ENCODE data around the gene PFDN6.

DNA sequence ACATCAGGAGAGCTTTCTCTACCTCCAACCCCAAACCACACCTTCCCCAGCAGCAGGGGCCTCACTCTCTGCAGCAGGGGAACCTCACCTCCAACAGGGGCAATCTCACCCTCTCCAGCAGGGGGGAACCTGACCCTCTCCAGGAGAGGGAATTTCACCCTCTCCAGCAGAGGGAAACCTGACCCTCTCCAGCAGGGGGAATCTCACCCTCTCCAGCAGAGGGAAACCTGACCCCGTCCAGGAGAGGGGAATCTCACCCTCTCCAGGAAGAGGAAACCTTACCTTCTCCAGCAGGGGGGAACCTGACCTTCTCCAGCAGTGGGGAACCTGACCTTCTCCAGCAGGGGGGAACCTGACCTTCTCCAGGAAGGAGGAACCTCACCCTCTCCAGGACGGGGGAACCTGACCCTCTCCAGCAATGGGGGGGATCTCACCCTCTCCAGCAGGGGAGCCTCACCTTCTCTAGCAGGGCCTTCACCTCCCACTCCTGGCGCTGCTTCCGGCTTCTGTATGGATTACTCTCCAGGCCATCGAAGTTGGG, 9.4 kb upstream of the PFDN6 start:
- TF ChIP-seq, protein P1, sequence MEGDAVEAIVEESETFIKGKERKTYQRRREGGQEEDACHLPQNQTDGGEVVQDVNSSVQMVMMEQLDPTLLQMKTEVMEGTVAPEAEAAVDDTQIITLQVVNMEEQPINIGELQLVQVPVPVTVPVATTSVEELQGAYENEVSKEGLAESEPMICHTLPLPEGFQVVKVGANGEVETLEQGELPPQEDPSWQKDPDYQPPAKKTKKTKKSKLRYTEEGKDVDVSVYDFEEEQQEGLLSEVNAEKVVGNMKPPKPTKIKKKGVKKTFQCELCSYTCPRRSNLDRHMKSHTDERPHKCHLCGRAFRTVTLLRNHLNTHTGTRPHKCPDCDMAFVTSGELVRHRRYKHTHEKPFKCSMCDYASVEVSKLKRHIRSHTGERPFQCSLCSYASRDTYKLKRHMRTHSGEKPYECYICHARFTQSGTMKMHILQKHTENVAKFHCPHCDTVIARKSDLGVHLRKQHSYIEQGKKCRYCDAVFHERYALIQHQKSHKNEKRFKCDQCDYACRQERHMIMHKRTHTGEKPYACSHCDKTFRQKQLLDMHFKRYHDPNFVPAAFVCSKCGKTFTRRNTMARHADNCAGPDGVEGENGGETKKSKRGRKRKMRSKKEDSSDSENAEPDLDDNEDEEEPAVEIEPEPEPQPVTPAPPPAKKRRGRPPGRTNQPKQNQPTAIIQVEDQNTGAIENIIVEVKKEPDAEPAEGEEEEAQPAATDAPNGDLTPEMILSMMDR (IDR thresholded peaks at IDR 0.05), result peak in 2 of 3 donors; percentile 37 to 39
- no peak for TF ChIP-seq POLR2AphosphoS5 (IDR thresholded peaks at IDR 0.05)
